Right lobe of liver (tissue), 6 donors: ENCODE results near the gene PPIL1. TPM values are rescaled to one million over a fixed set of nuclear protein-coding genes. Genes with fewer than 3 reads are reported as not detected.

Experiments used
- ATAC-seq, 4 donors: fragments of 200-7000 bp; cut with Tn5 transposase; one replicate each; pipeline ENCODE4 v1.9.1; 2020; ENCODE audit warnings: mild to moderate bottlenecking in 4 of 4, moderate library complexity in 4 of 4
- DNase-seq, 3 donors: peaks; one replicate each; pipeline ENCODE4 v3.0.0-alpha.2; 2020
- H3K27ac ChIP-seq, 3 donors: fragments of 200-600 bp; one replicate each; pipeline ENCODE4 v1.8.0; 2022
- H3K27me3 ChIP-seq, 2 donors: fragments of 200-600 bp; one replicate each; pipeline ENCODE4 v1.8.0; 2022
- H3K36me3 ChIP-seq, 4 donors: fragments of 200-600 bp; sonication (generic) in 1 of 4; one replicate each; pipeline versions ENCODE4 v1.5.1 to v1.8.0; 2017 to 2022; ENCODE audit warnings: control low read depth in 1 of 4
- H3K4me1 ChIP-seq, 4 donors: fragments of 200-600 bp; sonication (generic) in 1 of 4; one replicate each; pipeline versions ENCODE4 v1.5.1 to v1.8.0; 2017 to 2022; ENCODE audit warnings: control low read depth in 1 of 4
- H3K4me3 ChIP-seq, 3 donors: fragments of 200-600 bp; one replicate each; pipeline ENCODE4 v1.8.0; 2022
- H3K9me3 ChIP-seq, 4 donors: fragments of 200-600 bp; sonication (generic) in 1 of 4; one replicate each; pipeline versions ENCODE4 v1.5.1 to v1.8.0; 2017 to 2022; ENCODE audit warnings: control low read depth in 1 of 4
- POLR2A ChIP-seq: fragments of 450-650 bp; IDR thresholded peaks from one replicate; pipeline ENCODE4 v1.6.1; 2017; ENCODE audit warnings: antibody characterized with exemption, mild to moderate bottlenecking
- WGBS: methylation state at CpG from one replicate; pipeline ENCODE4 v1.1.6; 2018; ENCODE audit warnings: low coverage, low lambda C conversion rate; ENCODE audit not compliant: insufficient coverage; ENCODE audit errors: missing lambda C conversion rate; 5-methylcytosine and 5-hydroxymethylcytosine counted together
- intact Hi-C, 2 donors: fragments of 100-400 bp; cut with DNase I; formaldehyde crosslinking; loops; one replicate each; pipeline versions ENCODE4 v1.11.2 to v1.14.1; 2022
- total RNA-seq, 6 experiments: library from RNA; depleted of rRNA in 2 of 6; stranded (reverse); fragments of >200 nt in 2 of 6; fragmentation: NEBNext Ultra II Directional in 3 of 6; extraction: Animal tissue kit (Norgen Biotek cat#: 25700) in 3 of 6; gene quantifications; one replicate each; pipeline versions ENCODE4 v1.1.0 to v1.2.4, GENCODE V29; 2016 to 2023
- TF ChIP-seq, protein P1 (sequence below), 4 donors: fragments of 200-600 bp in 3 of 4; fragments of 450-650 bp in 1 of 4; IDR thresholded peaks; one replicate each; pipeline versions ENCODE4 v1.5.1 to v1.8.0; 2016 to 2022; ENCODE audit warnings: antibody characterized with exemption in 4 of 4, mild to moderate bottlenecking in 2 of 4
- donor health status: DM: no; HTN: yes; CAD: no.
- donor health status: DM: no; HTN: no; CAD: no.
- donor health status: DM: no; HTN: no; CAD: no.
- donor health status: DM: no; HTN: yes; CAD: no.
- donor health status: DM: no; HTN: yes; CAD: no.

Gene PPIL1
- total RNA-seq, 6 experiments from 2014 or later = 11.2 to 29.2 (median 16.5) TPM

DNA sequence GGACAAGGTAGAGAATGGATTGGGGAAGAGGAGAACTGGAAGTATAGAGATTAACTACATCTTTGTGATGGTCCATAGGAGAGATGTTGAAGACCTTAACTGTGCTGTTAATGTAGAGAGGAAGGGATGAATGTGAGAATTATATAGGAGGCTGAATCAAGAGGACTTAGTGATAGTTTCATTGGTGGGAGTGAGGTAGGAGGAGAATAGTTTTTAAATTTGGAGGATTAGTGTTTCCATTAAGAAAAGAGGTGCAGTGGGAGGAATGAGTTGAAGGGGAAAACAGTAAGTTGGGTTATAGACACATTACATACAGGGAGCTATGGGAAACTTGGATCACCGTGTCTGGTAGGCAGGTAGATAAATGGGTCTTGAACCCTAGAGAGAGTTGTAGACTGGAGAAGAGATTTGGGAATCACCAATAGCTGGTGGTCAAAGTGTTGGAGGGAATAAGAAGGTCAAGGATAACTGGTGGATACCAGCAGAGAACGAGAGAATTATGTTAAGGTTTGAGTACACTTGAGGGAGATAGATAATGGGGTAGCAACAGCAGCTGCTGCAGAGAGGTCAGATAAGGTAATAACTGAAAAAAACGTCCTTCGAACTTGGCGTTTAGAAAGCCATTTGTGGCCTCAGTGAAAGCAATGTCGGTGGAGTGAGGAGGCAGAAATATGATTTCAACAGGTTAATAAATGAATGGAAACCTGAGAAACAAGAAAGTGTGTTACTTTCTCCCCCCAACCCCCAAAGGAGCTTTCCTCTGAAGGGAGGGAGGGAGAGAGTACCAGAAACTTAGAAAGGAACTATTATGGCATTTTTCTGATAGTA is 14.3 kb upstream of the PPIL1 start:
- H3K27me3 ChIP-seq = no peaks in the 10 kb centered on the region
- TF ChIP-seq, protein P1, sequence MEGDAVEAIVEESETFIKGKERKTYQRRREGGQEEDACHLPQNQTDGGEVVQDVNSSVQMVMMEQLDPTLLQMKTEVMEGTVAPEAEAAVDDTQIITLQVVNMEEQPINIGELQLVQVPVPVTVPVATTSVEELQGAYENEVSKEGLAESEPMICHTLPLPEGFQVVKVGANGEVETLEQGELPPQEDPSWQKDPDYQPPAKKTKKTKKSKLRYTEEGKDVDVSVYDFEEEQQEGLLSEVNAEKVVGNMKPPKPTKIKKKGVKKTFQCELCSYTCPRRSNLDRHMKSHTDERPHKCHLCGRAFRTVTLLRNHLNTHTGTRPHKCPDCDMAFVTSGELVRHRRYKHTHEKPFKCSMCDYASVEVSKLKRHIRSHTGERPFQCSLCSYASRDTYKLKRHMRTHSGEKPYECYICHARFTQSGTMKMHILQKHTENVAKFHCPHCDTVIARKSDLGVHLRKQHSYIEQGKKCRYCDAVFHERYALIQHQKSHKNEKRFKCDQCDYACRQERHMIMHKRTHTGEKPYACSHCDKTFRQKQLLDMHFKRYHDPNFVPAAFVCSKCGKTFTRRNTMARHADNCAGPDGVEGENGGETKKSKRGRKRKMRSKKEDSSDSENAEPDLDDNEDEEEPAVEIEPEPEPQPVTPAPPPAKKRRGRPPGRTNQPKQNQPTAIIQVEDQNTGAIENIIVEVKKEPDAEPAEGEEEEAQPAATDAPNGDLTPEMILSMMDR (IDR thresholded peaks at IDR 0.05) = no peak
- TF ChIP-seq POLR2A = no peak
- H3K9me3 ChIP-seq = no peaks in the 10 kb centered on the region
- peaks cover 0 to 9% (median 3%) of the 10 kb centered on the region in 4 donors for H3K4me1 ChIP-seq
- no peak for ATAC-seq
- H3K27ac ChIP-seq = no peak overlapping the region
- DNase-seq = no peak
- H3K36me3 ChIP-seq = no peaks in the 10 kb centered on the region
- intact Hi-C loops = no loop called here
- WGBS = 48% methylated on average over 6 of the region's 6 CpGs
- no peak overlapping the region for H3K4me3 ChIP-seq

DNA sequence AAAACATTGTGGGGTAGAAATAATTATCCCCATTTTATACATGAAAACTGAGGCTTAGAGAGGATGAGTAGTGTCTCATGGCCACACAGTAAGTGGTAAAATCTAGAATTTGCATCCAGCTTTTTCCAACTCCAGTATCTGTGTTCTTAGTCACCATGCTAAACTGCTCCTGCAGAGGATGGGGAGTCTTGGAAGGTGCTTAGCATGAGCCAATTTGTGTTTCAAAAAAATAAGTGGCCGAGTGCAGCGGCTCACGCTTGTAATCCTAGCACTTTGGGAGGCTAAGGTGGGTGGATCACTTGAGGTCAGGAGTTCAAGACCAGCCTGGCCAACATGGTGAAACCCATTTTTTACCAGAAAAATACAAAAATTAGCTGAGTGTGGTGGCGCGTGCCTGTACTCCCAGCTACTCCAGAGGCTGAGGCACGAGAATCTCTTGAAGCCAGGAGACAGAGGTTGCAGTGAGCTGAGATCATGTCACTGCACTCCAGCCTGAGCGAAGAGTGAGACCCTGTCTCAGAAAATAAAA is 13.6 kb upstream of the PPIL1 start:
- Histone ChIP-seq H3K36me3 (no peaks in the 10 kb centered on the region), H3K27ac (no peak overlapping the region), H3K9me3 (no peaks in the 10 kb centered on the region), H3K27me3 (no peaks in the 10 kb centered on the region), H3K4me1 (peaks cover 0 to 9% (median 3%) of the 10 kb centered on the region in 4 donors), H3K4me3 (no peak overlapping the region)
- intact Hi-C loops = no loop called here
- ATAC-seq = no peak
- no peak for DNase-seq
- 93% methylated on average over 5 of the region's 7 CpGs for WGBS
- no peak for TF ChIP-seq POLR2A
- TF ChIP-seq, protein P1 (IDR thresholded peaks at IDR 0.05) = no peak

DNA sequence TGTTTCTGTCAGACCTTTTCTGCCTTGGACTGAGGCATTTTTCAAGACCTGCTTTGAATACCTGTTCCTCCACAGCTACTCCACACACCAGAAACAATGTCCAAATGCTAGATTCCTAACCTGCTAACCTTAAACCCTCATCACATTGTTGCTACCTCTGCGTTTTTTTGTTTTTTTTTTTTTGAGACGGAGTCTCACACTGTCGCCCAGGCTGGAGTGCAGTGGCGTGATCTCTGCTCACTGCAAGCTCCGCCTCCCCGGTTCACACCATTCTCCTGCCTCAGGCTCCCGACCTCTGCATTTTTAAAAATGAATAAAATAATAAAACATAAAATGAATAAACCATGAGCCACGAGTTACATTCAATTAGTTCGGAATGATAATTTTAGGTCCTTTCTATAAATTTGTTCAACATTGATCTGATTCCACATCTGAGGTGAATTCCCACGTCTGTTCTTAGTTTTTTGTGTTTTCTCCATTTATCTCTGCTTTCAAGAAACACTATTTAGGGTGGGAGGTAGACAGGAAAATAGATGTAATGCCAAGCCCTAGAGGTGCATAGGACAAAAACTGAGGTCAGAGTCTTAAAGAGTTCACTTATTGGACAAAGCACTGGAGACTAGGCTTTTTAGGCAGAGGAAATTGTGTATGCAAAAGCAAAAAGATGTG is 12.5 kb upstream of the PPIL1 start:
- ATAC-seq (no peak), DNase-seq (no peak)
- TF ChIP-seq, protein P1 (IDR thresholded peaks at IDR 0.05) = no peak
- TF ChIP-seq POLR2A = no peak
- intact Hi-C loops = no loop called here
- Histone ChIP-seq H3K4me1 (peaks cover 0 to 9% (median 3%) of the 10 kb centered on the region in 4 donors), H3K27me3 (no peaks in the 10 kb centered on the region), H3K27ac (no peak overlapping the region), H3K9me3 (no peaks in the 10 kb centered on the region), H3K36me3 (no peaks in the 10 kb centered on the region), H3K4me3 (peak overlapping the region in 1 of 3 donors; percentile 93)
- 89% methylated on average over 10 of the region's 10 CpGs for WGBS

DNA sequence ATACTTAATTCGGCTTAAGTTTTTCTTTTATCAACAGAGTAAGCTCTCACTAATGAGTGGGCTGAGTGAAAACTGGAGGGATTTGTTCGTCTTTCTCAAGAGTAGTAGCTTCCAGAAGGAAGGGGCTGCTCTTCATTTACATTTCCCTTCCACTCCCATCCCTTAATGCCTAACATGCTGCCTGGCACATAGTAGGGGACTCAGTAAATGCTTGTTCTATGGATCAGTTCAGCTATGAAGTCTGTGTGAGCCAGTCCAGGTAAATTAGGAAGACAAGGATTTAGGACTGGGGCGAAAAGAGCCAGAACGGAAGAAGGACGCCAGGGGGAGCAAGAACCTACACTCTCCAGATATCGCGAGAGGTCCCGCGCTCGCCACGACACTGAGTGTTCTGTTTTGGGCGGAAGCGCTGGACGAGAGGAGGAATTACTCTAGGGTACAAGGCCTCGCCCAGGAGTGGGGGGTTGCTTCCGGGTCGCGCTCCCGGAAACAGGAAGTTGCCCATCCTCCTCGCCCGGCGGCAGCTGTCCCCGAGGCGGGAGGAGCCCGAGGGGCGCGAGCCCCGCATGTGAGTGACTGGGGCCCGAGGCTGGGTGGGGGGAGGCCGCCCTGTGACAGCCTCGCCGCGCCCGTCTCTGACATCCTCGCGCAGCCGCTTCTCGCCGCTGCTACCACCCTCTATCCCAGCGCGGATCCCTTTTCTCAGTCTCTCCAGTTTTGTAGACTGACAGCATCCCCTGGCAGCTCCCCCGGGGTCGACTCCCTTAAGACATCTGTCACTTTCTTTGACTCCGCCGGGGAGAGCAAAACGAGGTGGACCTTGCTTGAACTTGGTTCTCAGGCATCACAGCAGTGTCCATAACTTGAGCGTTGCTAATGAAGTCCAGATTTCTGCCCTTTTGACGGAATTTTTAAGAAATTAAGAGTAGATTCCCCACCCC is 11.1 kb upstream of the PPIL1 start, which contains the start of gene C6orf89:
C6orf89 (plus strand) TSS at position 492 of the 941 bp plus-strand sequence. CDS start 13,493 bp downstream, outside the sequence.
- Histone ChIP-seq H3K27me3 (no peaks in the 10 kb centered on the region), H3K4me3 (peak within 1 kb of the TSS; percentile 88 to 93 (median 91)), H3K36me3 (no peaks in the 10 kb centered on the region), H3K4me1 (peaks cover 0 to 9% (median 3%) of the 10 kb centered on the region in 4 donors), H3K9me3 (no peaks in the 10 kb centered on the region), H3K27ac (peak within 1 kb of the TSS; percentile 53 to 71 (median 54))
- peak; percentile 100 for ATAC-seq
- TF ChIP-seq, protein P1 (IDR thresholded peaks at IDR 0.05) = peak; percentile 80 to 93 (median 84)
- peak; percentile 65 for TF ChIP-seq POLR2A
- peak; percentile 97 to 98 (median 98) for DNase-seq
- intact Hi-C loops = no loop called here
- WGBS = 6% methylated on average over 19 of the region's 48 CpGs
